Loucy (cell line): Measurements from ENCODE around the gene ROBO2.

Experiments
- H2AFZ ChIP-seq: fragments of 200-600 bp; sonication (generic); 2 replicates; pipeline ENCODE4 v1.6.0; 2016; ENCODE audit warnings: antibody characterized with exemption, mild to moderate bottlenecking, low read length, moderate library complexity
- H3F3A ChIP-seq: fragments of 200-600 bp; 2 replicates; pipeline ENCODE4 v1.6.0; 2016; ENCODE audit warnings: antibody characterized with exemption, low read depth, mild to moderate bottlenecking
- H3K27me3 ChIP-seq: fragments of 200-600 bp; sonication (generic); 2 replicates; pipeline ENCODE4 v1.6.1; 2014; ENCODE audit warnings: low read length, mild to moderate bottlenecking; ENCODE audit not compliant: insufficient read depth, poor library complexity, severe bottlenecking
- H3K36me3 ChIP-seq: fragments of 200-600 bp; sonication (generic); 2 replicates; pipeline ENCODE4 v1.6.1; 2016; ENCODE audit warnings: low read length; ENCODE audit not compliant: insufficient read depth
- H3K4me1 ChIP-seq: fragments of 200-600 bp; sonication (generic); 2 replicates; pipeline ENCODE4 v1.5.1; 2014; ENCODE audit warnings: low read length, mild to moderate bottlenecking; ENCODE audit not compliant: insufficient read depth, poor library complexity, severe bottlenecking
- H3K4me2 ChIP-seq: fragments of 200-600 bp; sonication (generic); 2 replicates; pipeline ENCODE4 v1.6.0; 2014; ENCODE audit warnings: antibody characterized with exemption, low read length, low read depth, mild to moderate bottlenecking; ENCODE audit not compliant: poor library complexity, severe bottlenecking
- H3K4me3 ChIP-seq: fragments of 200-600 bp; sonication (generic); 2 replicates; pipeline ENCODE4 v1.5.1; 2014; ENCODE audit warnings: low read length, mild to moderate bottlenecking, mixed read lengths; ENCODE audit not compliant: poor library complexity, severe bottlenecking
- H3K79me2 ChIP-seq: fragments of 200-600 bp; sonication (generic); 2 replicates; pipeline ENCODE4 v1.6.1; 2014; ENCODE audit warnings: low read length; ENCODE audit not compliant: insufficient read depth
- H3K9ac ChIP-seq: fragments of 200-600 bp; sonication (generic); 2 replicates; pipeline ENCODE4 v1.6.0; 2014; ENCODE audit warnings: mild to moderate bottlenecking, low read depth, low read length, moderate library complexity; ENCODE audit not compliant: poor library complexity, severe bottlenecking
- H3K9me2 ChIP-seq: fragments of 200-600 bp; sonication (generic); replicated peaks from 2 replicates; pipeline ENCODE4 v1.6.1; 2016; ENCODE audit warnings: low read depth, low read length, mixed read lengths
- H3K9me3 ChIP-seq: fragments of 200-600 bp; sonication (generic); 2 replicates; pipeline ENCODE4 v1.6.1; 2014; ENCODE audit warnings: mild to moderate bottlenecking, antibody characterized with exemption, low read length, low read depth; ENCODE audit not compliant: insufficient read depth
- H4K20me1 ChIP-seq: fragments of 200-600 bp; sonication (generic); 2 replicates; pipeline ENCODE4 v1.6.0; 2014; ENCODE audit warnings: antibody characterized with exemption, low read length, mild to moderate bottlenecking; ENCODE audit not compliant: insufficient read depth, poor library complexity, severe bottlenecking
- CTCF ChIP-seq: fragments of 200-600 bp; sonication (generic); conservative IDR thresholded peaks from 2 replicates; pipeline ENCODE4 v1.5.1; 2014; ENCODE audit warnings: mild to moderate bottlenecking, antibody characterized with exemption, low read length
- EZH2phosphoT487 ChIP-seq: fragments of 200-600 bp; IDR thresholded peaks from 2 replicates; pipeline ENCODE4 v1.6.1; 2018; ENCODE audit warnings: antibody characterized with exemption, mild to moderate bottlenecking, moderate library complexity, borderline replicate concordance

The ROBO2 gene

GRCh38 chr3:77045686-77046085, 5.8 kb downstream of the ROBO2 start:
- no peaks in the 10 kb centered on the region for H3K36me3 ChIP-seq

GRCh38 chr3:77048186-77048585, 8.3 kb downstream of the ROBO2 start:
- Histone ChIP-seq H3K27me3 (no peaks in the 10 kb centered on the region), H3K9me2 (no peaks in the 10 kb centered on the region), H2AFZ (no peak overlapping the region), H3F3A (no peaks in the 10 kb centered on the region), H3K79me2 (no peaks in the 10 kb centered on the region), H4K20me1 (no peaks in the 10 kb centered on the region), H3K4me2 (no peak overlapping the region), H3K9me3 (no peaks in the 10 kb centered on the region), H3K4me1 (no peaks in the 10 kb centered on the region), H3K36me3 (no peaks in the 10 kb centered on the region), H3K9ac (no peak overlapping the region), H3K4me3 (no peak overlapping the region)
- no peak for TF ChIP-seq EZH2phosphoT487
- no peak for TF ChIP-seq CTCF

More at GRCh38 chr3:77045686-77046085, 5.8 kb downstream of the ROBO2 start:
- Histone ChIP-seq H2AFZ (no peak overlapping the region), H4K20me1 (no peaks in the 10 kb centered on the region), H3K4me3 (no peak overlapping the region), H3F3A (no peaks in the 10 kb centered on the region), H3K4me2 (no peak overlapping the region), H3K9me2 (no peaks in the 10 kb centered on the region), H3K4me1 (no peaks in the 10 kb centered on the region), H3K9ac (no peak overlapping the region), H3K79me2 (no peaks in the 10 kb centered on the region), H3K27me3 (no peaks in the 10 kb centered on the region), H3K9me3 (no peaks in the 10 kb centered on the region)
- no peak for TF ChIP-seq CTCF

GRCh38 chr3:77051591-77051990, 11.7 kb downstream of the ROBO2 start:
- TF ChIP-seq CTCF: no peak
- Histone ChIP-seq H3K4me2 (no peak overlapping the region), H3K27me3 (no peaks in the 10 kb centered on the region), H3K4me3 (no peak overlapping the region), H3K36me3 (no peaks in the 10 kb centered on the region), H3K9me3 (no peaks in the 10 kb centered on the region), H3K79me2 (no peaks in the 10 kb centered on the region), H4K20me1 (no peaks in the 10 kb centered on the region), H3K9ac (no peak overlapping the region), H2AFZ (no peak overlapping the region), H3F3A (no peaks in the 10 kb centered on the region), H3K4me1 (no peaks in the 10 kb centered on the region), H3K9me2 (no peaks in the 10 kb centered on the region)
